DMS79 treated with DMSO at 0.1 percent for 48 hours (cell line): ENCODE measurements around the gene CDC37.

Experiments used
- DNase-seq: peaks from one replicate; lab custom pipeline; 2025; lab: John Stamatoyannopoulos, UW

CDC37 gene

DNA sequence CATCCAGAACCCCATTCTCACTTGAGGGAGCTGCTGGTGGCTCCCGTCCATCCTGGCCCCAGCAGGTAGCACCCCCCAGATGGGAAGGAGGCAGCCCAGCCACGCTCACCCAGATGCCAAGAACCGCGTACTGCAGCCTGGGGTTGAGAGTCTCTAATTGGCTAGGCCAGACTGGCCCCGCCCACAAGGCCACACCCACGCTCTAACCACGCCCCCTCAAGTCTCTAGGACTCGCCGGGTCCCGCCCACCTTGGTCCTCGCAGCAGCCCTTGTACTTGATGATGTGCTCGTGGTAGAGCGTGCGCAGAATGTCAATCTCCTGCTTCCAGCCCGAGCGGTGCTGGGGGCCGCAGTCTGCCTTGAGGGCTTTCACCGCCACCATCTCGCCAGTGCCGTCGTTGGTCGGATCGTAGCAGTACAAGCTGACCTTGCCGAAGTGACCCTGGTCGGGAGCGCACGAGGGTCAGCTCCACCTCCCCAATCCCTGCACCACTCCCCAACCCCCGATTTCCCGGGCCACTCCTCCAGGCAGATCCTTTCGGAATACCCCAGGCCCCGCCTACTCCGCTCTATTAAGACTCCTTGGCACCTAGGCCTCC is 49.5 kb downstream of the CDC37 start:
- no peak for DNase-seq

DNA sequence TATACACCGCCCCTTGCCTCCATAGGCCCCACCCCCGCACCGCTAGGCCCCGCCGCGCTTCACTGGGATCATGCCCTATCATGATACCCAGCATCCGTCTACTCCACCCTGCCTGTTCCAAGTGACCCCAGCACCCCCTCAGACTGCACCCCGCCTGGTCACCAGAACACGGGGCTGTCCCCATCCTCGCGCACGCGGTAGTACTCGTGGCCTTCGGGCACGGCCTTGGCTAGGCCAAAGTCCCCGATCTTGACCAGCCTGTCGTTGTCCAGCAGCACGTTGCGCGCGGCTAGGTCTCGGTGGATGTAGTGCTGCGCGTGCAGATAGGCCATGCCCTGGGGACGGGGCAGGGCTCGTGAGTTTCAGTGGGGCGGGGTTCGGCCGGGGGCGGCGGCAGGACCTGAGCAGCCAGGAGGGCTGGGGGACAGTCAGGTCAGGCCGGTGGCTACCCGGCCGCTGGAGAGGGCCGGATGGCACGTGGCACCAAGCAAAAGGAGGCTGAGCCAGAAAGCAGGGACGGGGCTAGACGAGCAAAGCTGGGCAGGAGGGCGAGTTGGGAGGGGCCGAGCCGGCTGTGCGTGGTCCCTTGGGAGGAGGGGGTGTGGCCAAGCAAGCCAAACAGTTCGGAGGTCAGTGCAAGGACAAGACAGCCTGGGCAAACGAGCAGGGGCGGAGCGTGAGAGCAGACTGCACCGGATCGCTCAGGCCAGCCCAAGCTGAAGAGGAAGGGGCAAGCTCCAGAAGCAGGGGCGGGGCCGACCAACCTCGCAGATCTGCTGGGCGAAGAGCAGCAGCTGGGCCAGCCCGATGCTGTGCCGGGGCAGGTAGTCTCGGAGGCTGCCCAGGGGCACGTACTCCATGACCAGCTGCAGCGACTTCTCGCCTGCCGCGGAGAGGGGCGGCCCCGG is 50.3 kb downstream of the CDC37 start:
- no peak for DNase-seq

DNA sequence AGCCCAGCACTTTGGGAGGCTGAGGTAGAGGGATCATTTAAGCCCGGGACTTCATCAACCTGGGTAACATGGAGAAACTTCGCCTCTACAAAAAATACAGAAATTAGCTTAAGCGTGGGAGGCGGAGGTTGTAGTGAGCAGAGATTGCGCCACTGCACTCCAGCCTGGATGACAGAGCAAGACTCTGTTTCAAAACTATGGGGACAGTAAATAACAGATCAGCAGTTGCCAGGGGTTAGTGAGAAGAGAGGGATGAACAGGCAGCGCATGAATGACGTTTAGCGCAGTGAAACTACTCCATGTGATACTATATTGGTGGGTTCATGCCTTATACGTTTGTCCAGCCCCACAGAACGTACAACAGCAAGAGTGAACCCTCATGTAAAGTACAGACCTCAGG is 56.8 kb downstream of the CDC37 start:
- no peak for DNase-seq

DNA sequence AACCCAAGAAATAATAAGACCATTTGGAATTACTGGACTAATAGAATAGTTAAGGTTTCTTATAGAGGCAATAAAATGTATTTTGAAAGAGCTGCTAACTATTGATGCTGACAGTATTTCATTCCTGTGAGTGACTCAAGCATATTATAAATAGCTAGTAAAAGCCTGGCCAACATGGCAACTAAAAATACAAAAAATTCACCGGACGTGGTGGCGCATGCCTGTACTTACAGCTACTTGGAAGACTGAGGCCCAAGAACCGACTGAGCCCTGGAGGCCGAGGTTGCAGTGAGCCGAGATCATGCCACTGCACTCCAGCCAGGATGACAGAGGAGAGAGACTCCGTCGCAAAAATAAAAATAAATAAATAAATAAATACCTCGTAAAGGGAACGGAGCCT is 58.6 kb downstream of the CDC37 start:
- no peak for DNase-seq

DNA sequence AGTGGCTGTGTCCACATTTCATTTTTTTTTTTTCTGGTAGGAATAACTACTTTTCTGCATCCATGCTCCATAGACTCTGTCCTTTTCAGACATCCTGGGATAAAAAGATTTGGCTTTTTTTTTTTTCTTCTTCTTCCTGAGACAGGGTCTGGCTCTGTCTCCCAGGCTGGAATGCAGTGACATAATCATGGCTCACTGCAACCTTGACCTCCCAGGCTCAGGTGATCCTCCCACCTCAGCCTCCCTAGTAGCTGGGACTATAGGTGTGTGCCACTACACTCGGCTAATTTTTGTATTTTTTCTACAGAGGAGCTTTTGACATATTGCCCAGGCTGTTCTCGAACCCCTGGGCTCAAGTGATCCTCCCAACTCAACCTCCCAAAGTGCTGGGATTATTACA is 59.8 kb downstream of the CDC37 start:
- no peak for DNase-seq
